ENCODE measurements around the gene NINJ2. TPM values are rescaled to one million over a fixed set of nuclear protein-coding genes. Genes with fewer than 3 reads are reported as not detected.

The NINJ2 gene
- total RNA-seq, 1 donor from 2014 or later = 12.6 TPM

GRCh38 chr12:533718-534117 lies 129.5 kb downstream of the NINJ2 start:
- intact Hi-C loops (cut with DNase I) = no loop called here
- DNase-seq (no peak), ATAC-seq (ENCODE audit: poor library complexity) (no peak)

DNA sequence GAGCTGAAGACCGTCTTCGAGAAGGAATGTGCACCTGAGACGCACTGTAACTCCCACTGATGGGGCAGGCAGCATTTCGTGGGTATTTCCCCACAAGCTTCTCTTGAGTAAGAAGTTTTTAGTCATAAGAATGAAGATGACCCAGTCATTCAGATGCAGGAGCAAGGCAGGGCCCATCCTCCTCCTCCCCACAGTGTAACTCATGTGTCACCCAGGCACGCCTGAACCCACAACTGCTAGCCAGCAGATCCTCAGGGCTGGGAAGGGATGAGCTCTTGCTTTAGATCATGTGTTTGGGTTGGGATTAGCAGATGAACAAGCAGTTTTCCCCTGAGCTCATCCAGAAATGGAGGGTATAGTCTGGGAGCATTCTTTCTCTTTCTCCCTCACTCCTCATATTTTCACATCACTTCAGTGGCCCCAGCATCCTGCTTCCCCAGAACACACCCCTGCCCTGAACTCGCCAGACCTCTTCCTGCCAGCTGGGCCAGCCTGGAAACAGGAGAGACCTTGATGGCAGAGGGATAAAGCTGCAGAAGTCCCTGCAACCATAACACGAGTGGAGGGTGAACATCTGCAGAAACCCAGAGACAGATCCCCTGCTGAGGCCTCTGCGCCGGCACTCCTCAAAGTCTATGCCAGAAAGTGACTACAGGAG lies 130.2 kb downstream of the NINJ2 start:
- intact Hi-C loops (cut with DNase I) = no loop called here

GRCh38 chr12:531951-532585 lies 131.2 kb downstream of the NINJ2 start:
- ATAC-seq (ENCODE audit: poor library complexity) (no peak), DNase-seq (no peak)
- intact Hi-C loops (cut with DNase I) = no loop called here

More for the DNA sequence above, 130.2 kb downstream of the NINJ2 start:
- ATAC-seq (ENCODE audit: poor library complexity) (no peak), DNase-seq (no peak)

DNA sequence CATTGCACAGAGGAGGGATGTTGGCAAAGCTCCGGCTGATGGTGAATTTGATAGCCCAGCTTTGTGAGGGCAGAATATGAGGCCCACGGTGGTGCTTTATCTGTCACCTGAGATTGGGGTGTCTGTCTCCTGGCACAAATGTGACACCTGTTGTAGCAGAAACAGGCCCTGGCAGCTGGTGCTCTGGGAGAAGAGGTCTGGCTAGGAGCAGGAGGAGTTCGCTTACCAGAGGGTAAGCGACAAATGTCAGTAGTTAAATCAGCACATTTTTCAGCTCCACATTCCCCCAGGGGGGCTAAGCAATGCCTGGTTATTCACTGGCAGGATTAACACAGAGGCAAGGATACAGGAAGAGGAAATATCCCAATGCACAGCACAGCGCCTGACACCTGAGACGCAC lies 132.4 kb downstream of the NINJ2 start:
- DNase-seq = no peak
- intact Hi-C loops (cut with DNase I) = no loop called here
- no peak for ATAC-seq (ENCODE audit: poor library complexity)

GRCh38 chr12:530308-530707 lies 132.9 kb downstream of the NINJ2 start:
- ATAC-seq (ENCODE audit: poor library complexity) = no peak
- intact Hi-C loops (cut with DNase I) = no loop called here

DNA sequence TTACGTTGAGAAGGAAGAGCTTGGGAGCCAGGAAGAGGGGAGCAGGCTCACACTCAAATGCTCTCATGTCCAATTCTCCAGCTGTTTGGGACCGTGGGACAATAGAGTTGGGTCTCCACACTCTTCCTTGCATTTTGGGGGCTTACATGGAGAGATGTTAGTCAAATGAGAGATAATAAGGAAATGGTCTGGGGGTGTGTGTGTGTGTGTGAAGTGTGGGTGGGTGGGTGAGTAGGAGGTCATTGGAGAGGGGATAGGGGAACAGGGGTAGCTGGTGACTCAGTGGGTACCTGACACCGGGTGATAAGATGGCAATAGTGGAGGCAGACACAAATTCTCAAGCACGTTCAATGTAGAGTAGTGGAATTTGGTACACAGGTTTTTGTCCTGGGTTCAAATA lies 135.5 kb downstream of the NINJ2 start:
- intact Hi-C loops (cut with DNase I) = no loop called here
- no peak for DNase-seq
- ATAC-seq (ENCODE audit: poor library complexity) = no peak

More at GRCh38 chr12:530308-530707, 132.9 kb downstream of the NINJ2 start:
- DNase-seq = no peak

DNA sequence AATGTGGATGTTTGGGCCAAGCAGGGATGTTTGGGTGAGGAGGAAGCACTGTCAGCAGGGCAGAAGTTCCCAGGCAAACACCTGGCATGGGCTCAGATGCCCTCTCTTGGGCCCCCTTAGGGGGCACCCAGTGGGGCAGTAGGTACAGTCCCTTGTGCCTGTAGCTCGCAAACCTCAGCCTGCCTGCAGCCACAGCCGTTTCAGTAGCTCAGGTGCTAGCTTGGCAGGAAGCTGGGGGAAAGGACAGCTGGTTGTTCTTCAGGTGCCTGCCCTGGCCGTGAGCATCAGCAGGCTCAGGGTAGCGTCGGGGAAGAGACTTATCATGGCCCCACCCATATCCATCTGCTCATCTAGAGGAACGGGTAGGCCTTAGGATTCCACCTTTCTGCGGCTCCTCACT lies 136.0 kb downstream of the NINJ2 start:
- DNase-seq (no peak), ATAC-seq (ENCODE audit: poor library complexity) (no peak)
- intact Hi-C loops (cut with DNase I) = no loop called here

DNA sequence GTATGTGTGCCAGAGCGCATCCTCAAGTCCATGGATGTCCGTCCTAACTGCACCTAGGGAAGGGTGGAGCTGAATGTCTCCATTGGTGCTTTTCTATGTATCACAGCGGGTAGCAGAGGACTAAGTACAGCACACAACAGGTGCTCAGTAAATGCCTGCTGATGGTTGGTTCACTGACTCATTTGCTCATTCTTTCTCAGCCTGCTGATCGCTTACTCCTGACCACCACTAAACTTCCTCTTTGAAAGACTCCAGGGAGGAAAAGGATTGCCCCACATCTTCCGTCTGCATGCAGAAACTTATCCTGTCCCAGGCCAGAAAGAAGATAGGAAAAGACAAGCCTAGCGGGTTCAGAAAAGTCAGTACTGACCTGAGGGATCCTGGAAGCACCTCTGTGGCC lies 137.2 kb downstream of the NINJ2 start:
- DNase-seq (no peak), ATAC-seq (ENCODE audit: poor library complexity) (no peak)
- intact Hi-C loops (cut with DNase I) = no loop called here

- DNase-seq (no peak), ATAC-seq (ENCODE audit: poor library complexity) (no peak)
- intact Hi-C loops (cut with DNase I) = no loop called here
Observed at GRCh38 chr12:524167-524951, 138.9 kb downstream of the NINJ2 start.

DNA sequence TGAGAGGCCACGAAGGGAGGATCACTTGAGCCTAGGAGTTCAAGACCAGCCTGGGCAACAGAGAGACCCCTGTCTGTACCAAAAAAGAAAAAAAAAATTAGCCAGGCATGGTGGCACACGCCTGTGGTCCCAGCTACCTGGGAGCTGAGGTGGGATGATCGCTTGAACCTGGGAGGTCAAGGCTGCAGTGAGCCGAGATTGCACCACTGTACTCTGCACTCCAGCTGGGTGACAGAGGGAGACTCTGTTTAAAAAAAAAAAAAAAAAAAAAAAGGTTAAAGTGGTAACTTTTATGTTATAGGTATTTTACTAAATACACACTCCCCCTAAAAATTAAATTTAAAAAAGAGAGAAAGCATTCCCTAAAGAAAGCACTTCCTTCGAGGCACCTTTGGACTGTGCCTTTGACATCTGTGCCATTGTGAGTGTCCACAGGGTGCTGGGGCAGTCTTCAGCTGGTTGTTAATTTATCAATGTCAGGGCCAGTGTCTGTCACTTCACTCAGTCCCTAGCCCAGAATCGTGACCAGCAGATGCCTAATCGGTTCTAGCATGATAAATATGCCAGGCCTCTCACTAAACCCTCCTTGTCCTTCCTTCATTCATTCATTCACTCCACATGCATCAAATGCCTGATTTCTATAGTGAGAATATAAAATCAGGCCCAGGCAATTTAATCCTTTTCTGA lies 140.4 kb downstream of the NINJ2 start:
- intact Hi-C loops (cut with DNase I) = no loop called here
- DNase-seq (no peak), ATAC-seq (ENCODE audit: poor library complexity) (no peak)

DNA sequence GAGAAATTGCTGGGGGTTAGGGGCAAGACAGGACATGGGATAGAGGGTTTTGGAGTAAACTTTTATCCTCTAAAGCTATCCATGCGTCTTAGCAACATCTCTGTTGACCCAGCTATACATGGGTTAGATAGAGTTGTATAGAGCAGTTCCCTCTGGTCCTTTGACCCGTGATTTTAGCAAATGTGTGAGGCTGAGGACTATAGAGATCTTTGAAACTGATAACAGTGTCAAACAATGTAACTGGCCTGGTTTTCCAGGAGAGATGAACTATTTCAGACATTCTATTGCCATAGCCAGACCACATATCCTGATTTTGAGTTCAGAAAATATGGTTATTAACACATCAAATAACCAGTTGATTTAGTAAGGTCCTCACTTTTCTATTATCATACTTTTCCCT lies 143.1 kb downstream of the NINJ2 start:
- intact Hi-C loops (cut with DNase I) = no loop called here
- DNase-seq = no peak
- ATAC-seq (ENCODE audit: poor library complexity) = no peak

DNA sequence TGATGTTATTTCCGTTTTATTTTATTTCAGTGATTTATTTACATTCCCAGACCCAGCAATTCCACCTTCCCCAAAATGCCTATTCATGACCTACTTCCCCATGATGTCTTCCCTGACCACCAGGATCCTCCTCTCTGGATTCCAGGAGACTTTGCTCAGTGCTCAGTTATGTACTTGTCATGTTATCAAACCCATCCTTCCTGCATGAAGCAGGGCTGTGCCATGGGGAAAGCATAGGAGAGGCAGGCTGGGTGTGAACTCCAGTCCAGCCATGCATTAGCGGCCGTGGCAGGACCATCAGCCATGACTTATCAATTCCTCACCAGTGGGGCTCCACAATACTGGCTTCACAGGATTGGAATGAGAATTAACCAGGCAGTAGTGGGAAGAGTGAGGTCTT lies 145.7 kb downstream of the NINJ2 start:
- no peak for ATAC-seq (ENCODE audit: poor library complexity)
- intact Hi-C loops (cut with DNase I) = no loop called here
- DNase-seq = no peak

Other genes with a start within 250 kb of the NINJ2 start
- gene B4GALNT3, start 203.5 kb downstream of the NINJ2 start, total RNA-seq = 32.1 TPM
- 294 TPM for gene WNK1, start 89.1 kb upstream of the NINJ2 start, total RNA-seq

Data from Right ventricle myocardium superior (tissue), 1 donor.